CD8-positive, alpha-beta memory T cell (primary cell): ENCODE data around the gene PKD1L1. TPM values are rescaled to one million over a fixed set of nuclear protein-coding genes. Genes with fewer than 3 reads are reported as not detected.
"Not testable (repeated sequence)": the region's sequence is repeated elsewhere in the genome, so short reads cannot be mapped to it uniquely, and the experiment has no call there.

Source experiments
- CTCF ChIA-PET: fragments of 350-600 bp; sonication (Branson Sonifier 250); formaldehyde crosslinking; loops from one replicate; lab custom pipeline; 2021; ENCODE audit warnings: antibody characterized with exemption; lab: Charles Lee
- POLR2A ChIA-PET: fragments of 350-600 bp; sonication (Branson Sonifier 250); formaldehyde crosslinking; loops from one replicate; lab custom pipeline; 2021; ENCODE audit warnings: antibody characterized with exemption; lab: Charles Lee
- DNase-seq, 5 donors: peaks; one replicate each; pipeline versions ENCODE4 v3.0.0 to v3.0.0-alpha.2; 2020 to 2022; ENCODE audit warnings: mixed read lengths in 1 of 5
- H3K27ac ChIP-seq: one replicate; pipeline ENCODE4 v1.7.0; 2013; ENCODE audit warnings: low read depth, mild to moderate bottlenecking, low read length, moderate library complexity
- H3K27me3 ChIP-seq: 2 replicates; pipeline ENCODE4 v1.7.0; 2013; ENCODE audit warnings: low read length, mild to moderate bottlenecking; ENCODE audit not compliant: insufficient read depth, poor library complexity, severe bottlenecking
- H3K36me3 ChIP-seq: 2 replicates; pipeline ENCODE4 v1.7.0; 2013; ENCODE audit warnings: mild to moderate bottlenecking, low read length, moderate library complexity; ENCODE audit not compliant: insufficient read depth
- H3K4me1 ChIP-seq: 2 replicates; pipeline ENCODE4 v1.7.0; 2013; ENCODE audit warnings: mild to moderate bottlenecking, low read length, moderate library complexity; ENCODE audit not compliant: insufficient read depth
- H3K4me3 ChIP-seq: 2 replicates; pipeline ENCODE4 v1.7.0; 2013; ENCODE audit warnings: mild to moderate bottlenecking, low read length
- H3K9me3 ChIP-seq: 2 replicates; pipeline ENCODE4 v1.7.0; 2013; ENCODE audit warnings: mild to moderate bottlenecking, low read length
- H3K27ac Mint-ChIP-seq, 8 donors: one replicate each; pipeline ENCODE4 v1.8.0; 2020 to 2021; ENCODE audit warnings: mixed read lengths in 8 of 8, mild to moderate bottlenecking in 6 of 8, inconsistent platforms in 3 of 8, moderate library complexity in 3 of 8
- H3K27me3 Mint-ChIP-seq, 2 donors: one replicate each; pipeline ENCODE4 v1.8.0; 2020 to 2021; ENCODE audit warnings: mixed read lengths in 2 of 2, mild to moderate bottlenecking in 1 of 2, moderate library complexity in 1 of 2
- H3K36me3 Mint-ChIP-seq, 3 donors: one replicate each; pipeline ENCODE4 v1.8.0; 2020 to 2021; ENCODE audit warnings: mixed read lengths in 3 of 3, inconsistent platforms in 1 of 3, mild to moderate bottlenecking in 1 of 3
- H3K4me1 Mint-ChIP-seq, 3 donors: one replicate each; pipeline ENCODE4 v1.8.0; 2020 to 2021; ENCODE audit warnings: mixed read lengths in 3 of 3, inconsistent platforms in 1 of 3, mild to moderate bottlenecking in 1 of 3
- H3K4me3 Mint-ChIP-seq, 7 donors: one replicate each; pipeline ENCODE4 v1.8.0; 2020 to 2021; ENCODE audit warnings: mixed read lengths in 7 of 7, mild to moderate bottlenecking in 6 of 7, moderate library complexity in 4 of 7, inconsistent platforms in 2 of 7
- H3K9me3 Mint-ChIP-seq, 5 donors: one replicate each; pipeline ENCODE4 v1.8.0; 2020 to 2022; ENCODE audit warnings: mixed read lengths in 5 of 5, mild to moderate bottlenecking in 3 of 5, moderate library complexity in 2 of 5, inconsistent platforms in 1 of 5
- polyA plus RNA-seq: library from polyadenylated mRNA; unstranded; fragments of 300-500 nt; fragmentation: Illumina TruSeq; gene quantifications from one replicate; pipeline ENCODE4 v1.2.3, GENCODE V29; 2021
- total RNA-seq, 2 experiments: library from RNA; stranded (reverse); gene quantifications; one replicate each; pipeline ENCODE4 v1.2.3, GENCODE V29; 2021

PKD1L1 gene
- total and polyA plus RNA-seq, 3 experiments from 2014 or later, result 0.02 to 0.18 (median 0.18) TPM

DNA sequence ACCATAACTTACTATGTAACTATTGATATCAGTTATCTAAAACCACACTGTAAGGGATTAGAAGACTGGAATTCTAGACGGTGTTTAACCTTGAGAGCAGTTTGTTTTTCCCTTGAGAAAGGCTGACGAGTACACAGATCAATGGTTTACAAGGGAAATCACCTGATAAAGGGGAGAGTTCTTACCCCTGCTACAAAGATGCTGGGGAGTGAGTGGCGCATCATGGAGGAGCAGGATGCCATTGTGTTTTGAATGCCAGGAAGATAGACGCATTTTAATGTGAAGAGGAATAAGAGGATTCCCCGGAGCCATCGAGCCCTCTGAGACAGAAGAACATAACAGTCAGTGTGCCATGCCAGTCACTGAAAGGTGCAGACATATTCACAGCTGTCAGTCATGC lies 145.2 kb downstream of the PKD1L1 start:
- no peak overlapping the region for H3K27ac Mint-ChIP-seq
- H3K9me3 ChIP-seq, result no peaks in the 10 kb centered on the region
- H3K36me3 Mint-ChIP-seq, result no peaks in the 10 kb centered on the region
- no peak overlapping the region for H3K4me3 ChIP-seq
- POLR2A ChIA-PET, result no interaction called here
- H3K9me3 Mint-ChIP-seq, result no peaks in the 10 kb centered on the region
- no peak overlapping the region for H3K4me3 Mint-ChIP-seq
- peaks cover 0 to 3% of the 10 kb centered on the region in 2 donors for H3K27me3 Mint-ChIP-seq
- CTCF ChIA-PET, result no interaction called here
- no peaks in the 10 kb centered on the region for H3K36me3 ChIP-seq
- no peak overlapping the region for H3K27ac ChIP-seq
- DNase-seq, result no peak
- no peaks in the 10 kb centered on the region for H3K27me3 ChIP-seq
- no peaks in the 10 kb centered on the region for H3K4me1 Mint-ChIP-seq
- H3K4me1 ChIP-seq, result no peaks in the 10 kb centered on the region

GRCh38 chr7:47801423-47801822 lies 146.8 kb downstream of the PKD1L1 start:
- Histone ChIP-seq H3K4me1 (no peaks in the 10 kb centered on the region), H3K27ac (no peak overlapping the region), H3K27me3 (no peaks in the 10 kb centered on the region), H3K36me3 (no peaks in the 10 kb centered on the region), H3K4me3 (no peak overlapping the region), H3K9me3 (no peaks in the 10 kb centered on the region)
- no peaks in the 10 kb centered on the region for H3K4me1 Mint-ChIP-seq
- H3K27me3 Mint-ChIP-seq, result peaks cover 1 to 3% of the 10 kb centered on the region in 2 donors
- H3K9me3 Mint-ChIP-seq, result no peaks in the 10 kb centered on the region
- no peaks in the 10 kb centered on the region for H3K36me3 Mint-ChIP-seq
- DNase-seq, result no peak
- CTCF ChIA-PET, result no interaction called here
- no peak overlapping the region for H3K27ac Mint-ChIP-seq
- POLR2A ChIA-PET, result no interaction called here
- H3K4me3 Mint-ChIP-seq, result no peak overlapping the region

DNA sequence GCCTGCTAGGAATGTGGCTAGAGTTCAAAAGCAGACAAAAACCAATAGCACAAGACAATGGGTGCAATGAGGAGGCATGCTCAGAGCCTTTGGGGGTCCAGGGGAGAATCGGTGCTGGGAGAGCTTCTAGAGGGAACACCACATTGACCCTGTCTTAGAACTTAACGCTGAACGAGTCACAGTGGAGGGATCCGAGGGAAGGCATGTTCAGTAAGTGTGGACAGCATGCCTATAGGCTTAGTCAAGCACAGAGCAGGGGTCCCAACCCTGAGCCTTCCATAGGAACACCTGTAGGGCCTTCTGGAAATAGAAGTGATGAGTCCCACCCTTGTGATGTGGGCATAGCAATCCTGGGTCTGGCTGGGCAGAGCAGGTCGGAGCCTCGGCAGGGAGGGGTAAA lies 148.7 kb downstream of the PKD1L1 start:
- Mint-ChIP-seq H3K27me3 (peaks cover 1 to 3% of the 10 kb centered on the region in 2 donors), H3K4me3 (no peak overlapping the region), H3K36me3 (no peaks in the 10 kb centered on the region), H3K27ac (no peak overlapping the region), H3K4me1 (no peaks in the 10 kb centered on the region), H3K9me3 (no peaks in the 10 kb centered on the region)
- no peaks in the 10 kb centered on the region for H3K27me3 ChIP-seq
- H3K36me3 ChIP-seq, result no peaks in the 10 kb centered on the region
- DNase-seq, result no peak
- H3K4me3 ChIP-seq, result no peak overlapping the region
- H3K4me1 ChIP-seq, result no peaks in the 10 kb centered on the region
- CTCF ChIA-PET, result no interaction called here
- POLR2A ChIA-PET, result no interaction called here
- no peak overlapping the region for H3K27ac ChIP-seq
- H3K9me3 ChIP-seq, result no peaks in the 10 kb centered on the region

DNA sequence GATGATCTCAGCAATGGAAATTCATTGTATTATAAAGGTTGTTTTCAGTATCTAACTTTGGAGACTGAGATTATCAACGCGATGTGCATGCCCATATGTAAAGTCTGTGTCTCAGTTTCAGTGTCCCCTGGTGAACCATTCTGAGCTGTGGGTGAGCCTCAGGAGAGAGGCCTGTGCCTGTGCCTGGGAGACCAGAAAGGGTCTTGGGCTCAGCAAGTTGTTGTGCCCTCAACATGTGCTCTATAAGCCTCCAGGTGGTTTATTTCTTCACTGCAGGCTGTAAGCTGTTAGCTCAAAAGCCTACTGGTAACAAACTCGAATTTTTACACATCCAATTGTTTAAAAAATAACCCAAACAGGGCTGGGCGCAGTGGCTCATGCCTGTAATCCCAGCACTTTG lies 151.9 kb downstream of the PKD1L1 start:
- no peak for DNase-seq
- Mint-ChIP-seq H3K4me3 (no peak overlapping the region), H3K36me3 (no peaks in the 10 kb centered on the region), H3K27ac (no peak overlapping the region), H3K27me3 (peaks cover 9 to 10% of the 10 kb centered on the region in 2 donors), H3K4me1 (no peaks in the 10 kb centered on the region), H3K9me3 (no peaks in the 10 kb centered on the region)
- H3K9me3 ChIP-seq, result no peaks in the 10 kb centered on the region
- no peaks in the 10 kb centered on the region for H3K4me1 ChIP-seq
- CTCF ChIA-PET, result no interaction called here
- H3K27me3 ChIP-seq, result no peaks in the 10 kb centered on the region
- H3K4me3 ChIP-seq, result no peak overlapping the region
- no peak overlapping the region for H3K27ac ChIP-seq
- POLR2A ChIA-PET, result no interaction called here
- no peaks in the 10 kb centered on the region for H3K36me3 ChIP-seq

- peaks cover 9 to 10% of the 10 kb centered on the region in 2 donors for H3K27me3 Mint-ChIP-seq
- no peaks in the 10 kb centered on the region for H3K9me3 ChIP-seq
- no peak overlapping the region for H3K4me3 ChIP-seq
- H3K27ac Mint-ChIP-seq, result no peak overlapping the region
- ChIA-PET CTCF (no interaction called here), POLR2A (no interaction called here)
- no peaks in the 10 kb centered on the region for H3K36me3 Mint-ChIP-seq
- H3K4me1 ChIP-seq, result no peaks in the 10 kb centered on the region
- H3K4me3 Mint-ChIP-seq, result no peak overlapping the region
- no peaks in the 10 kb centered on the region for H3K4me1 Mint-ChIP-seq
- no peaks in the 10 kb centered on the region for H3K36me3 ChIP-seq
- no peak overlapping the region for H3K27ac ChIP-seq
- no peaks in the 10 kb centered on the region for H3K9me3 Mint-ChIP-seq
- no peak for DNase-seq
- no peaks in the 10 kb centered on the region for H3K27me3 ChIP-seq
Measured at GRCh38 chr7:47795631-47796030, 152.6 kb downstream of the PKD1L1 start.

GRCh38 chr7:47795126-47795525 lies 153.1 kb downstream of the PKD1L1 start:
- H3K9me3 Mint-ChIP-seq, CTCF ChIA-PET, H3K4me1 Mint-ChIP-seq, POLR2A ChIA-PET, DNase-seq, H3K27ac ChIP-seq, H3K36me3 Mint-ChIP-seq, H3K9me3 ChIP-seq, H3K27ac Mint-ChIP-seq, H3K4me3 Mint-ChIP-seq, H3K4me1 ChIP-seq, H3K4me3 ChIP-seq, H3K36me3 ChIP-seq, H3K27me3 ChIP-seq, H3K27me3 Mint-ChIP-seq: not testable (repeated sequence)

DNA sequence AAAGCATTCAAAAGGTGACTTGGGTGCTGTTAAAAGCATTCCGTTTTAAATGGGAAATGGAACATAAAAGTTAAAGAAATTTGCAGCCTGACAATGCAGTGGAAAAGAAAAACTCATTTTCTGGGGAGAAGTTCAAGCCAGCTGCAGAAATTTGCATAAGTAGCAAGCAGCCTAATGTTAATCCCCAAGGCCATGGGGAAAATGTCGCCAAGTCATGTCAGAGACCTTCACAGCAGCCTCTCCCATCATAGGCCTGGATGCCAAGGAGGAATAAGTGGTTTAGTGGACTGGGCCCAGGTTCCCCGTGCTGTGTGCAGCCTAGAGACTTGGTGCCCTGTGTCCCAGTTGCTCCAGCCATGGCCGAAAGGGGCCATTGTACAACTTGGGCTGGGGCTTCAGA lies 154.2 kb downstream of the PKD1L1 start:
- H3K4me1 Mint-ChIP-seq, result no peaks in the 10 kb centered on the region
- H3K36me3 Mint-ChIP-seq, result no peaks in the 10 kb centered on the region
- H3K27ac Mint-ChIP-seq, result no peak overlapping the region
- Histone ChIP-seq H3K4me1 (no peaks in the 10 kb centered on the region), H3K27me3 (no peaks in the 10 kb centered on the region), H3K36me3 (no peaks in the 10 kb centered on the region), H3K4me3 (no peak overlapping the region), H3K9me3 (no peaks in the 10 kb centered on the region), H3K27ac (no peak overlapping the region)
- H3K4me3 Mint-ChIP-seq, result no peak overlapping the region
- H3K27me3 Mint-ChIP-seq, result peaks cover 9 to 10% of the 10 kb centered on the region in 2 donors
- DNase-seq, result no peak
- POLR2A ChIA-PET, result no interaction called here
- CTCF ChIA-PET, result no interaction called here
- no peaks in the 10 kb centered on the region for H3K9me3 Mint-ChIP-seq

DNA sequence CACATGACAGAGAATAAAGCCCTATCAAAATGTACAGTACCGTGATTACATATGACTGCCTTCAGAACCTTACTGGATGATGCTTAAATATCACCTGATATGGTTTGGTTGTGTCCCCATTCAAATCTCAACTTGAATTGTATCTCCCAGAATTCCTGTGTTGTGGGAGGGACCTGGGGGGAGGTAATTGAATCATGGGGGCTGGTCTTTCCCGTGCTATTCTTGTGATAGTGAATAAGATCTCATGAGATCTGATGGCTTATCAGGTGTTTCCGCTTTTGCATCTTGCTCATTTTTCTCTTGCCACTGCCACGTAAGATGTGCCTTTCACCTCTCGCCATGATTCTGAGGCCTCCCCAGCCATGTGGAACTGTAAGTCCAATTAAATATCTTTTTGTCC lies 155.1 kb downstream of the PKD1L1 start:
- H3K9me3 ChIP-seq, H3K9me3 Mint-ChIP-seq, H3K27me3 Mint-ChIP-seq, H3K27ac Mint-ChIP-seq, CTCF ChIA-PET, DNase-seq, H3K36me3 Mint-ChIP-seq, H3K27ac ChIP-seq, H3K27me3 ChIP-seq, H3K4me1 Mint-ChIP-seq, H3K36me3 ChIP-seq, H3K4me3 Mint-ChIP-seq, POLR2A ChIA-PET, H3K4me1 ChIP-seq, H3K4me3 ChIP-seq: not testable (repeated sequence)

DNA sequence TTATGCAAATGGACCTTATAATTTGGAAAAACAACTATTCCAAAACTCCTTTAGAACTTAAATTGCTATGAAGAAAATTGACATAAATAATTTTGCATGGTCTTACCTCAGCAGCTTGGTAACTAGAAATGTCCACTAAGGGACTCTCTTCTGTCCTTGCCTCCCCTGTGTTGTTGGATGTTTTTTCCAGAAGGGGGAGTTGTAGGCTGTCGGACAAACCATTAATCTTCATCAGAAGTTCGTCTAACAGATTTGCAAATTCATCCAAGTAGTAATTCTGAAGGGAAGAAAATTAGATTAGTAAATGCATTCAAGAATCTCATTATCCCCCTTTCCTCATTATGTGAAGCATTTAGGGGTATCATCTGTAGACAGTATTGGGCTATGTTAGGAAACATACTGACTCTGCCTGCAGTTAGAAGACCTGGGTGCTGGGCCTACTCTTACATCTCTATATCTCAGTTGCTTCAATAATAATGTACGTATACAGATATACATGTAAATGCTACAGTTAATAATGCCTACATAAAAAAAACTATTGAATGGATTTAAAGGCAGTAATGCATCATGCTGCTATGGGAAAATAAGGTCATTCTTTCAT lies 155.6 kb downstream of the PKD1L1 start:
- Histone ChIP-seq H3K27ac (no peak overlapping the region), H3K4me1 (no peaks in the 10 kb centered on the region), H3K4me3 (no peak overlapping the region), H3K36me3 (no peaks in the 10 kb centered on the region), H3K9me3 (no peaks in the 10 kb centered on the region), H3K27me3 (no peaks in the 10 kb centered on the region)
- Mint-ChIP-seq H3K4me1 (no peaks in the 10 kb centered on the region), H3K27me3 (peaks cover 9 to 10% of the 10 kb centered on the region in 2 donors), H3K27ac (no peak overlapping the region), H3K9me3 (no peaks in the 10 kb centered on the region), H3K36me3 (no peaks in the 10 kb centered on the region), H3K4me3 (no peak overlapping the region)
- CTCF ChIA-PET, result no interaction called here
- DNase-seq, result no peak
- POLR2A ChIA-PET, result no interaction called here
